ENCODE measurements around the gene S100A6.

Gene S100A6

GRCh38 chr1:153552335-153552734 lies 16.5 kb upstream of the S100A6 start:
- Histone ChIP-seq H4K20me1 (ENCODE audit: control insufficient read depth, insufficient read depth, low read depth, low read length) (no peaks in the 10 kb centered on the region), H3K4me2 (ENCODE audit: low read length) (no peak overlapping the region), H3K27ac (ENCODE audit: low read depth, low read length) (no peak overlapping the region), H3K79me2 (ENCODE audit: control insufficient read depth, low read length) (no peaks in the 10 kb centered on the region), H3K9me3 (ENCODE audit: control insufficient read depth, insufficient read depth, low read length) (no peaks in the 10 kb centered on the region), H3K4me3 (ENCODE audit: low read length) (no peak overlapping the region), H3K4me1 (ENCODE audit: control insufficient read depth, low read length) (no peaks in the 10 kb centered on the region), H3K36me3 (ENCODE audit: control insufficient read depth, low read length) (no peaks in the 10 kb centered on the region), H3F3A (ENCODE audit: control insufficient read depth, insufficient read depth) (no peaks in the 10 kb centered on the region), H3K27me3 (ENCODE audit: control insufficient read depth, low read length) (peaks cover 29% of the 10 kb centered on the region), H3K9me2 (replicated peaks; ENCODE audit: control insufficient read depth, low read length) (no peaks in the 10 kb centered on the region)
- TF ChIP-seq CTCF (IDR thresholded peaks at IDR 0.05; ENCODE audit: low read depth, low read length, poor library complexity, severe bottlenecking) (no peak), EZH2phosphoT487 (IDR thresholded peaks at IDR 0.05; ENCODE audit: borderline replicate concordance, low read length) (no peak)

- no peaks in the 10 kb centered on the region for H4K20me1 ChIP-seq (ENCODE audit: control insufficient read depth, insufficient read depth, low read depth, low read length)
- H3K4me3 ChIP-seq (ENCODE audit: low read length) = no peak overlapping the region
- H3K4me2 ChIP-seq (ENCODE audit: low read length) = no peak overlapping the region
- H3K9me2 ChIP-seq (replicated peaks; ENCODE audit: control insufficient read depth, low read length) = no peaks in the 10 kb centered on the region
- H3K27me3 ChIP-seq (ENCODE audit: control insufficient read depth, low read length) = peaks cover 33% of the 10 kb centered on the region
- H3K36me3 ChIP-seq (ENCODE audit: control insufficient read depth, low read length) = no peaks in the 10 kb centered on the region
- no peaks in the 10 kb centered on the region for H3K79me2 ChIP-seq (ENCODE audit: control insufficient read depth, low read length)
- no peak overlapping the region for H3K27ac ChIP-seq (ENCODE audit: low read depth, low read length)
- no peaks in the 10 kb centered on the region for H3F3A ChIP-seq (ENCODE audit: control insufficient read depth, insufficient read depth)
- H3K9me3 ChIP-seq (ENCODE audit: control insufficient read depth, insufficient read depth, low read length) = no peaks in the 10 kb centered on the region
- no peaks in the 10 kb centered on the region for H3K4me1 ChIP-seq (ENCODE audit: control insufficient read depth, low read length)
- no peak for TF ChIP-seq EZH2phosphoT487 (IDR thresholded peaks at IDR 0.05; ENCODE audit: borderline replicate concordance, low read length)
- no peak for TF ChIP-seq CTCF (IDR thresholded peaks at IDR 0.05; ENCODE audit: low read depth, low read length, poor library complexity, severe bottlenecking)
Measured at GRCh38 chr1:153550827-153551500, 15.2 kb upstream of the S100A6 start.

GRCh38 chr1:153550398-153550758 lies 14.6 kb upstream of the S100A6 start:
- H3K4me2 ChIP-seq (ENCODE audit: low read length) = no peak overlapping the region
- no peak for TF ChIP-seq CTCF (IDR thresholded peaks at IDR 0.05; ENCODE audit: low read depth, low read length, poor library complexity, severe bottlenecking)
- TF ChIP-seq EZH2phosphoT487 (IDR thresholded peaks at IDR 0.05; ENCODE audit: borderline replicate concordance, low read length) = no peak

More at GRCh38 chr1:153550398-153550758, 14.6 kb upstream of the S100A6 start:
- no peak overlapping the region for H3K27ac ChIP-seq (ENCODE audit: low read depth, low read length)
- no peaks in the 10 kb centered on the region for H3K79me2 ChIP-seq (ENCODE audit: control insufficient read depth, low read length)
- H3F3A ChIP-seq (ENCODE audit: control insufficient read depth, insufficient read depth) = no peaks in the 10 kb centered on the region
- H3K36me3 ChIP-seq (ENCODE audit: control insufficient read depth, low read length) = no peaks in the 10 kb centered on the region
- peaks cover 38% of the 10 kb centered on the region for H3K27me3 ChIP-seq (ENCODE audit: control insufficient read depth, low read length)
- H3K4me3 ChIP-seq (ENCODE audit: low read length) = no peak overlapping the region
- H3K9me3 ChIP-seq (ENCODE audit: control insufficient read depth, insufficient read depth, low read length) = no peaks in the 10 kb centered on the region
- peaks cover 5% of the 10 kb centered on the region for H3K4me1 ChIP-seq (ENCODE audit: control insufficient read depth, low read length)
- H4K20me1 ChIP-seq (ENCODE audit: control insufficient read depth, insufficient read depth, low read depth, low read length) = no peaks in the 10 kb centered on the region
- H3K9me2 ChIP-seq (replicated peaks; ENCODE audit: control insufficient read depth, low read length) = no peaks in the 10 kb centered on the region

Measured in DOHH2 (cell line).